ENCODE measurements around the gene MPPED1.

The MPPED1 gene

DNA sequence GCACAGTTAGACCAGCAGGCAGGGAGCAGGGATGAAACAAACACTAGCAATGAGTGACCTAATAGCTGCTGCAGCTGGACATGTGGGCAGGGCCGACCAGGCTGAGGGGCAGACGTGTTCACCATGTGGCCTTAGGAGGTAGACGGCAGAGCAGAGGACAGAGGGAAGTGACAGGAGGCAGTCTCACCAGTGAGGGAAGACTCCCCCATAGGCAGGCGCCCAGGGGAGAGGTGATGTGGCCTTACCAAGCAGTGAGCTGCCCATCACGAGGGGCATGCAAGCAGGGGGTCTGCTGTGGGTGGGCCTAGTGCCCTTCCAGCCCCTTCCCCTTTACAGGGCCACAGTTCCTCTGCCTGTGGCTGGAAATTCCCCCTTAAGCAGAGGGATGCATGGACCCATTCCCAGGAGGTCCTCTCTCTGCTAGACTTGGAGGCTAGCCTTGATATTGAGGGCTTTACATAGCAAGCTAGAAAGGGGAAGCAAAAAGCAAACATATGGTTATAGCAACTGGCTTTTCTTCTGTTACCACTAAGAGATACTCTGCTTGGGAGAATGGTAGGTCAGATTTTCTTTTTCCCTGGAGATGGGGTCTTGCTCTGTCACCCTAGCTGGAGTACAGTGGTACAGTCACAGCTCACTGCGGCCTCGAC is 67.6 kb downstream of the MPPED1 start:
- DNase-seq = no peak

- no peak for DNase-seq
Measured at GRCh38 chr22:43479962-43480361, 68.1 kb downstream of the MPPED1 start.

GRCh38 chr22:43481568-43482317 is 69.9 kb downstream of the MPPED1 start:
- DNase-seq = no peak

GRCh38 chr22:43482318-43482625 is 70.5 kb downstream of the MPPED1 start:
- DNase-seq = no peak

GRCh38 chr22:43483266-43483665 is 71.5 kb downstream of the MPPED1 start:
- DNase-seq = no peak

- no peak for DNase-seq
Measured at GRCh38 chr22:43483669-43484068, 71.9 kb downstream of the MPPED1 start.

DNA sequence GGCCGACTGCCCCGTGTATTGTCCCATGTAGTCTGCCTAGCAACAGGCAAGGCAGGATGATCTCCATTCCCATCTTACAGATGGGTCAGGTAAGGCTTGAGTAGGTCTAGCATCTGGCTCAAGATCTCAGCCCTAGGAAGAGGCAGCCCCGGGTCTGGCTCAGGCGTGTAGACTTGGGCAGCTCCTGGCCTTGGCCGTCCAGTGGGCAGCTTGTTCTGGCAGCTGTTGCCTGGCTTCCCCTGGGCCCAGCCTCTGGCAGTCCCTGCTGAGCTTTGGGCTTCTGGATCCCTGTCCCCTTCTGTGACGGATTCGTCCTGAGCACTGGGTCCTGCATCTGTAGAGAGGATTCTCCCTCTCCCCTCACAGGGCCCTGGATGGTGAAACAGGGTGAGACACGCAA is 72.4 kb downstream of the MPPED1 start:
- no peak for DNase-seq

- DNase-seq = no peak
Measured at GRCh38 chr22:43485502-43486089, 73.8 kb downstream of the MPPED1 start.

DNA sequence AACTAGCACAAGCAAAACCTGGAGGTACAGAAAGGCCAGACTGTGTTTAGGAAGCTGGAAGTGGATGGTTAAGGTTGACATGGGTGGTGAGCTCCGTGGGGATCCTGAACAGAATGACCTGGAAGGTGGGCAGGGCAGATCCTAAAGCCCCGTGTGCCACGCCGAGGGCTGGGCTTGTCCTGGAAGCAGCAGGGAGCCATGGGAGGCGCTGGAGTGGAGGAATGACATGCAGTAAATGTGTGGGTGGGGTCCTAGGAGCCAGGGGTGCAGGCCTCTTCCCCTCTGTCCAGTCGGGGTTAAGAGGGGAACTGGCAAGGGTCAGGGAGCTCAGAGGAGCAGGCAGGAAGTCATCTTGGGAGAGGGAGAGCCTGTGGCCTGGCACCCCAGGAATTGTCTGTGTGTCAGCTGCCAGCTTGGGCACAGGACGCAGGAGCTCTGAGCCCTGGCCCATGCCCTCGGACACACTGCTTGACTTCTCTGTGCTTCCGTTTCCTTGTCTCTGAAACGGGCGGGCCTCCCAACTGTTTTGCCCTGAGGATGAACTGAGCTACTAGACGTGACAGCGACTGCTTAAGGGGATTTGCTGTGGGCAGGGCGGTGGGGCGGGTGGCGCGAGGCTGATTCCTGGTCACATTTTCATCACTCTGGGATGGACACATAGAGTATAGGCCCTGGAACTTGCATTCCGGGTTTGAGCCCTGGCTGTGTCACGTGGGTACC is 75.7 kb downstream of the MPPED1 start:
- no peak for DNase-seq

DNA sequence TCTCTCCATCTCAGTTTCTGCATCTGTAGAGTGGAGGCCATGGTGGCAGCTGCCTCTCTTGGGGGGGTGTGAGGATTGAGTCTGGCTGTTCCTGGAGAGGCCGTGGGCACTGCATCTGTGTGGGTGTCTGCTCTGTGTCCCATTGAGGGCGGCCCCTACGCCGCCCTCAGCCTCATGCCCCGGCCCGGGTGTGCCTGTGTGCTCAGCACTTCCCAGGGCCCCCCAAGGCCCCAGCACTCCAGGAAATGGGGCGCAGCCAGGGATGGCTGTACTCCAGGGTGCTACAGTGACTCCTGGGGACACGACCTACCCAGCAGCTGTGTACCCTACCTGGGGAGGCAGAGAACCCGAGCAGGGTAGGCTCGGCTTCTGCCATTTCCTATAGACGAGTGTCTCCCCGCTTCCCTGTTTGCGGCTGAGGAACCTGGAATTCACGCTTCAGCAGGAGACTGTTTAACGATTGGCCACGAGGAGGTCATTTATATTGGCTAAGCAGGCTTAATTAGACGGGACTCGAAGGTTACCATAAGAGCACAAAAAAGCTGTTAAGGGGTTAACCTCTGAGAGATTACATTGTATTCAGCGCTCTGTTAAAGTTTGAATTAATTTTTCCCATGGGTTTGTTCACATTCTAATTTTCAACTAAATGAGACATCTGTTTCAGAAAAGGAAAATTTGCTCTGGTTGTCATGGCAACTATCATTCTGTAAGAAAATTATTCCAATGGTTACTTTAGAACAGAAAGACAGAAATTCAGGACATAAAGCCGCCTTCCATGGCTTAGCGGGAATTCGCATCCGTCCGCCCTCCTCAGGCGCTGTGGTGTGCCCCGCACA is 76.4 kb downstream of the MPPED1 start:
- no peak for DNase-seq

DNA sequence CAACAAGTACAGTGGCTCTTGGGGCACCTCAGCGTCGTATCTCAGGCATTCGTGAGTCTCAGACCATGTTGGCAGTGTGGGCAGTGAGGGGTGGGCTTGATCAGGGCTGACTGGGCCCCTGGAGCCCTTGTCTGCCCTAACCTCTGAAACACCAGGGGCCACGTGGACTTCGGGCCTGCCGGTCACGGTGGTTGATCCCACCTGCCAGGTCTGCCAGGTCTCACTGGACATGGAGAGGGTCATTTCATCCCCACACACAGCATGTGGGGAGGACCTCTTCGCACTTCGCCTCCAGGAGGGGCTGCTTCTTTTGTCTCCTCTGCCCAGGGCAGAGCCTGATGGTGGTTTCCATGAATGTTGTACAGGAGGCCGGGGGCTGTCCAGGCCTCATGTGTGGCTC is 77.1 kb downstream of the MPPED1 start:
- no peak for DNase-seq

GRCh38 chr22:43490311-43490710 is 78.5 kb downstream of the MPPED1 start:
- no peak for DNase-seq

GRCh38 chr22:43491177-43491576 is 79.4 kb downstream of the MPPED1 start:
- DNase-seq = no peak

- no peak for DNase-seq
Measured at GRCh38 chr22:43491737-43492136, 79.9 kb downstream of the MPPED1 start.

- DNase-seq = no peak
Measured at GRCh38 chr22:43493297-43493696, 81.5 kb downstream of the MPPED1 start.

- no peak for DNase-seq
Measured at GRCh38 chr22:43497956-43498855, 86.4 kb downstream of the MPPED1 start.

- DNase-seq = no peak
Measured at GRCh38 chr22:43498856-43499253, 87.0 kb downstream of the MPPED1 start.

DNA sequence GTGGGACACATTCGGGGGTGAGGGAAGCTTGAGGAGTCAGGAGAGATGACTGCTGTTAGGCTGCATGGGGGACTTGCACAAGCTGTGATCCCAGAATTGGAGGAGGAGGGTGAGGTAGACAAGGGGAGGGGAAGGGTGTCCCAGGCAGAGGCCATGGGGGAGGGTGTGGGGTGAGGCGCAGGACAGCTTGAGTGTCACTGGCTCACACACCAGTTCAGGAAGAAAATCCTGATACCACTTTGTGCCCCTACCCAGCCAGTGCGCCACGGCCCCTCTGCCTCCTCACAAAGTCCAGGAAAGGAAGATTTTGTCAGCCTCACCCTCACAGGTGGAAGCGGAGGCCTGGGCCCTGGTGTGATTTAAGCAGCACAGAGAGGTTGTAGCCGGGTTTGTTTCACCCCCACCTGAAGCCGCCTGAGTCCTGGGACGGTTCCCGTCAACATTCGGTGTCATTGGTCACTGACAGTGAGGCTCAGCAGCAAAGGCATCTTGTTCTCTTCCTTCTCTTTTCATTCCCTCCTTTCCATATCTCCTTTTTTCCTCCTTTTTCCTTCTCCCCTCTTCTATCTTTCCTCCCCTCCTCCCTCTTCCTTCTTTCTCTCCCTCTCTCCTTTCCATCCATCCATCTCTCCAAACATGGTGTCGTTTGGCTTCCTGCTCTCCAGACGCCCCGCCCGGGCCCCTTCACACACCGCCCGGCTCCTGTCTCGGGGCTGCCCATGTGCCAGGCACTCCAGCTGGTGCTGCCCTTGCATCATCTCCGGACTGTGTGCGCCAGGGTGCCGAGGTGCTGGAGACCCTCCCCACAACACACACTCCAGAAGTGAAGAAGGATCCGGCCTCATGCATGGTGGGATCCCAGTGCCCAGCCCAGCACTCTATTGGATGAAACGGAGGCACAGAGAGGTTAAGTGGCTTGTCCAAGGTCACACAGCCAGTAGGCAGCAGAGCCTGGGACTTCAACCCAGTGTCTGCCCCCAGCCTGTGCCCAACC is 89.3 kb downstream of the MPPED1 start:
- no peak for DNase-seq

DNA sequence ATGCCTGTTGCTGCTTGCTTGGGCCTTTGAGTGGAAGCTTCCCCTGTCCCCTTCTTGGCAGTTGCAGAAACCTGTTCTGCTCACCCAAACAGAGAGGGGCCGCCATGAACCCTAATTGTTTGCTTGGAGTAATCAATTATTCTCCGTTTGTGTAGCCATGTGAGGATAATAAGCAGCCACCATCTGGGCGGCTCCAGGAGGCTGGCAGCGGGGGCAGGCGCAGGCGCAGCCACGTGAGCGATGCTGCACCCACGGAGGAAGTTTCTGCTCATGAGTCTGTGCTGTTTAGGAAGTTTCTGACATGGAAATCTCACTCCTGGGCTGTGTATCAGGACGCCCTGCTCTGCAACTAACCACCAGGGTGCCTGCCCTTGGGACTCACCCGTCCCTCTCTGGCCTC is 90.1 kb downstream of the MPPED1 start:
- DNase-seq = no peak

- no peak for DNase-seq
Measured at GRCh38 chr22:43502306-43502874, 90.6 kb downstream of the MPPED1 start.
